Bone marrow (tissue), 2 donors: ENCODE measurements around the gene NEUROG2.

Experiments used
- DNase-seq, 2 donors: peaks; one replicate each; lab custom pipeline; 2025; lab: John Stamatoyannopoulos, UW

NEUROG2 gene

GRCh38 chr4:112521123-112522023 lies 5.4 kb upstream of the NEUROG2 start:
- no peak for DNase-seq

- DNase-seq, result no peak
Observed at GRCh38 chr4:112520598-112521122, 4.7 kb upstream of the NEUROG2 start.

DNA sequence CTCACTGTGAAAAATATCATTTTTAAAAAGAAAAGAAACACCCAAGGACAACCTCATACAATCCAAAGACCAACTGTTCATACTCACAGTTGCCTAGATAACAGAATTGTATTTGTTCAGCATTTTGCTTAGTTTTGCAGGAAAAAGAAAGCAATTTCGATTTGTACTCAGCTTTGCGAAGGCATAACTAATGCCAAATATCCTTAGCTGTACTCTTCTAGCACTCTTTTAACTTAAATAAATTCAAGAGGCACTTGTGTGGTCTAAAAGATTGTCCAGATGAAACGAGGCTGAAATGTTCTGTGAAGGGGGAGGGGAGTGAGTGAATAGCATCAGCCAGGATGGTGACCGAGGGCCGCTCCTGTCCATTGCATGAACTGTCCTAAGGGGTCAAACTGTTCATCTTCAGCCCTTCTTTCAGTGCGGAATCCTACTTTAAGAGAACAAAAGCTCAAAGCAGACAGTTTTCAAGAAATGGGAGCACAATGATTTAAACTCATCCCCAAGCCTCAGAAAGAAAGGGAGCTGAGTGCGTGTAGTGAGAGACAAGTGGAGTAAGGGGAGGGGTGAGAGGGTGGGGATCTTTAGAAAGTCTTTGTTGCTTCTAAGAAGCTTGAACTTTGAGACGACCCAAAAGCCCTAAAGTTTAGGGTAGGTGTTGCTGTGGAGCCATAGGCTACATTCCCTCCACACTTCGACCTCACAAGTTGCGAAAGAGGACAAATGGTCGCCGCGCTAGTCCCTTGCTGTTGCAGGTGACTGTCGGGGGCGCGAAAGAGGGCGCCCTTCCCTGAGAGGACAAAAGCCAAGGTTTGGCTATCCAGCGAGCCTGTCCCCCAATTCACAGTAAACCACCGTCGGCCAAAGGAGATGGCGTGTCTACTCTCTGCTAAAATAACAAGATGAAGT lies 4.0 kb upstream of the NEUROG2 start:
- DNase-seq, result no peak

DNA sequence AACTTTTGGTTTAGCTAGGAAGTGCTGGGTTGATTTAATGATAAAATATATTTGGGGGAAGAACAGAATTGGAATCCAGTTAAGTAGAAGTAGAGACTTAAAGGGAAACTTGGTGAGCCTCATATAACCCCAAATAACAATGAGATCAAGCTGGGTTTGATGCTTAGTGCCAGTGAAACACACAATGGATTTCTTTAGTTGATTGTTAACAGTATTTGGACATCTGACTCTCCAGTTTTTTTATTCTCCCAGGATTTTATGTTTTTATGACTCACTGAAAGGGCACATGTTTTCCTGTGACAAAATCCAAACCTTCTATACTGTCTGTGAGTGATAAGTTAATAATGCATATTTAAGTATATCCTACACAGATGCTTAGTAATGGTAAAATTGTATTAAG lies 2.7 kb upstream of the NEUROG2 start:
- DNase-seq, result no peak

DNA sequence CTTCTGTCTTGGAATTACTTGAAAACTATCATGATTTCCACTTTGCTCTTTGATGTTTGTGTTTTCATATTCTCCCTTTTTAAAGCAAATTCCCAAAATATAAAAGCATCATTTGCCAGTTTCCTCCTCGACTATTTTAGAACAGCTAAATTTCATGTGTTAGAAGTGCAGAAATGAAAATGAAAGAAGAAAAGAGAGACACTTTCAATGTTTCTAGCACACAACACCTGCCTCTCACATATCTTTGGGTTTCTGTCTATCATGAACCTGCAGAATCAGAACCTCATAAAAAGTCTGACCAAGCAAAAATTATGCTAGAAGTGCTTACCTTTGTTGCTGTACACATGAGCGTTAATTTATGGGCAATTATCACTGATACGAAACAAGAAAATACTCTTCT lies 1.9 kb upstream of the NEUROG2 start:
- no peak for DNase-seq

- DNase-seq, result no peak
Observed at GRCh38 chr4:112517067-112517634, 1.2 kb upstream of the NEUROG2 start.

DNA sequence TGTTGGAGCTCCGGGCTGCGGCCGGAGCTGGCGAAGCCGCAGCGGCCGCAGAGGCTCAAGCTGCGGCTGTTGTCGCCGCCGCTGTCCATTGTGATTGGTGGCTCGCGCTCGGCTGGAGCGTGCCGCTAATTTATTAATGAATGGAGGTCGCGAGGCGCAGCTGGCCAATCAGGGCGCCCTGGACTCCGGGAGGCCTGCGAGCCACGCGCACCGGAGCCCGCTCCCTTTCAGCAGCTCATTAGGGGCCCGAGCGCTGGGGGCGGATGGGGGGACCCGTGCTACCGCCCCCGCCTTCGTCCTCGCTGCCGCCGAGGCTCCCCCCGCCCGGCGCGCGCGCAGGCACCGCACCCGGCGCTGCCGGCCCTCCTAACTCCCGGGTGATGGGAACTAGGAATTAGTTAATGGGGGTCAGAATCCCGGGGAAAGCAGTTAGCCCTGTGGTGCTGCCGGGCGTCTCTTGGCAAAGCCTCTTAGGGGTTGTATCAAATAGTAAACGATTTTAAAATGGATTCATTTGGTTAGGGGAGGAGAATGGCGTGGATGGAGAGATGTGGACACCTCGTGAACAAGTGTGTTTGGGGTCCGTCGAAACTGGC lies 589 bp upstream of the NEUROG2 start:
- no peak for DNase-seq

- peak in 1 of 2 donors; percentile 58 for DNase-seq
Observed at GRCh38 chr4:112515198-112516065, 548 bp downstream of the NEUROG2 start.

- DNase-seq, result no peak
Observed at GRCh38 chr4:112514647-112515197, 1.3 kb downstream of the NEUROG2 start.

GRCh38 chr4:112513971-112514646 lies 1.9 kb downstream of the NEUROG2 start:
- no peak for DNase-seq

GRCh38 chr4:112511803-112512118 lies 4.2 kb downstream of the NEUROG2 start:
- DNase-seq, result no peak

DNA sequence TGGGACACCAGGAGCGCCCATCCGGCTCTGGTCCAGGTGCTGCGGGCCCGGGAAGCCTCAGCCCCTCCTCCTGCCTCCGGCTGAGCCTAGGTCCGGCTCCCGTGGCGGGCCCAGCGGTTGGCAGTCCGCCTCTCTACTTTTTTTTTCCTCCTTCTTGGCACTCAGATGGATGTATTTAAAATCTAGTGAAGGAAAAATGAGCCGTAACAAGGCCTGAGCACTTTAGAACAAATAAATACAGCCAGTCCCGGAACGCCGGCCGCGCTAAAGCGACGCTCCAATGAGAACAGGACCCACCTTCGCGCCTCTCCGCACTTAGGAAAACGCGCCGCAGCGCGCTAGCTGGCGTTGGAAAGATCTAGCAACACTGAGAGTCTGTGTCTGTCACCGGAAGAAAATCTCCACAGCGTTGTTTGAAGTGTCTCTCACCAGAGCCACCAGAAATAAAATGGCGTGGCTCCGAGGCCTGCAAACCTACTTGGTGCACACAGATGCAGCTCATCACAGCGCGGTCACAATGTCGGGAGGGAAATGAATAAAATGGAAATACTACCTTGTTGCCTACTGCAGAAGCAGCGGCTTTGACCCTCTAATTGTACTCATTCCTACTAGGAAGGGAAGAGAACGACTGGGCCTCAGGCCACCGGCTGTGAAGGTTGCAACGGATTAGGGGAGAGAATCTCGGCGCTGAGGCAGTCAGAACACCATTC lies 4.7 kb downstream of the NEUROG2 start:
- DNase-seq, result no peak

DNA sequence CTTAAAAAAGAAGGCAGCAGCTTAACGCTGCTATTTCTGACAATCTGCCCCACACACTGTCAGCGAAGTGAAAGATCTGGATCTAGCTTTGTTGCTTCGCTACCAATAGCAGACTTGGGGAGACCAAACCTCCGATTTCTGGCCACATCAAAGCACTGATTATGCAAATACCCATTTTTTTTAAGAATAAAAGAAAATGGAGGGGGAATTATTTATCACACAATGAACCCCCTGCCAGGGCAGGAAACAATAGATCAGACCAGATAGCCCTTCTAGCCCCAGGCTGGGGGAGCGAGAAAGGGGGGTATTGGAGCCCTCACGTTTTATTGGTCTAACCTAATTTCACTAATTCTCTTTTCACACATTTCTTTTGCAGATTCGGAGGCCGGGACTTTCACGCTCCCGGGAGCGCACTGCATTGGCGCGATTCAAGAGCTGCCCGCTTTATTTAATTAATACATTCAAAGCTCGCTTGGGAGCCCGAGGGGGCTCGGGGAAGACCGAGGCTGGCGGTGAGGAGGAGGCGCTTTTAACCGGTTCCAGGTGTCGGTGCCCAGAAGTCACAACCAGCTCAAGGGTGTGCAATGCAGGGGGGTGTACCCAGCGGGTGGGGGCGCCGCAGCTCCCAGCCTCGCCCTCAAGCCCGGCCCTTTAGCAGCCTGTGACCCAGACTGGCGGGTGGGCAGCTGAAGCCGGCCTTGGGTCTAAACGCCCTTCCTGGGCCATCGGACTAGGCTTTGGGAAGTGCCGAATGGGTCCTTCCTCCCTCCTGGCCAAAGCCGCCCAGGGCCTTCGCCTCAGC lies 5.5 kb downstream of the NEUROG2 start:
- DNase-seq, result no peak

GRCh38 chr4:112509243-112510141 lies 6.5 kb downstream of the NEUROG2 start:
- no peak for DNase-seq

- no peak for DNase-seq
Observed at GRCh38 chr4:112508356-112508755, 7.6 kb downstream of the NEUROG2 start.

- DNase-seq, result no peak
Observed at GRCh38 chr4:112504807-112505206, 11.2 kb downstream of the NEUROG2 start.

DNA sequence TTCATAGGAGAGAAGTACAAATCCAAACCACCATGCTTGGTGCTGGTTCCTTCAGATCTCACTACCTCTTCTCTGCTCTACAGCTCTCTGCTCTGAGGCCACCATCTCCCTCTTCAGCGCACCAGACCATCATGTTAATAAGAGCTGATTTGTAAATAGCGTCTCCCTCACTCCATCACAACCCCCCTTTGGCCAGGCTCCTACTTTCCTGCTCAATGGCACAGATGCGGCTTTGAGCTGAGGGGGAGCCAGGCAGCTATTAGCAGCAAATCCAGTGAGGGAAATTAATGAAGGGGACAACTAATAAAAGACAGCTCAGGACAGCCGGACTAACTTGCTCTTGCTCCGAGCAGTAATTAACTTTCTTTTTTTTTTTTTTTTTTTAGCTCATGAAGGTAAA lies 13.1 kb downstream of the NEUROG2 start:
- DNase-seq, result no peak

GRCh38 chr4:112492321-112492720 lies 23.7 kb downstream of the NEUROG2 start:
- DNase-seq, result no peak
